OCI-LY3 (cell line): ENCODE measurements around the gene MBNL1.

Experiments used
- CTCF ChIP-seq: fragments of 200-600, 300-600 bp; sonication (generic); IDR thresholded peaks from 2 replicates; pipeline ENCODE4 v1.5.1; 2014; ENCODE audit warnings: antibody characterized with exemption, low read length, low read depth
- EZH2phosphoT487 ChIP-seq: fragments of 200-600 bp; shearing (Covaris generic); IDR thresholded peaks from 2 replicates; pipeline ENCODE4 v1.6.1; 2018; ENCODE audit warnings: antibody characterized with exemption, mixed run types, low read depth

GRCh38 chr3:152434142-152434541, 165.4 kb downstream of the MBNL1 start:
- no peak for TF ChIP-seq CTCF
- no peak for TF ChIP-seq EZH2phosphoT487
